ENCODE measurements around the gene MPPED1.

DNA sequence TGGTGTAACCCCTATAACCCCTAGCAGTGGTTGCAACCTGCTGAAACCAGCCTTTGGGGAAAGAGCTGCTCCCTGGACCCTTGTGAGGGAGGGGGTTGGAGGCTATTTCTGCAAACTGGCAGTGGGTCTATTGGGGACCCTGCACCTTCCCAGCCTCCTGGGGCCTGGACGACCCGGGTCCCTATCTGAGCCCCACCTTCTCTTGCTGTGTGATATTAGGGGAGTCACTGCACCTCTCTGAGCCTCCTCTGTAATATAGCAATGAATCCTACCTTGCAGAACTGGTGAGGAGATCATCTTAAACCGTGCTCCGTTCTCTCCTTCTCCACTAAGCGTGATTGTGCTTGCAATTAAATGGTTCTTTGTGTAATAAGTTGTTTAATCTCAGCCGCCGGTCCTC, 24.0 kb upstream of the MPPED1 start:
- TF ChIP-seq POLR2A (IDR thresholded peaks at IDR 0.05) = no peak
- TF ChIP-seq, protein P1, sequence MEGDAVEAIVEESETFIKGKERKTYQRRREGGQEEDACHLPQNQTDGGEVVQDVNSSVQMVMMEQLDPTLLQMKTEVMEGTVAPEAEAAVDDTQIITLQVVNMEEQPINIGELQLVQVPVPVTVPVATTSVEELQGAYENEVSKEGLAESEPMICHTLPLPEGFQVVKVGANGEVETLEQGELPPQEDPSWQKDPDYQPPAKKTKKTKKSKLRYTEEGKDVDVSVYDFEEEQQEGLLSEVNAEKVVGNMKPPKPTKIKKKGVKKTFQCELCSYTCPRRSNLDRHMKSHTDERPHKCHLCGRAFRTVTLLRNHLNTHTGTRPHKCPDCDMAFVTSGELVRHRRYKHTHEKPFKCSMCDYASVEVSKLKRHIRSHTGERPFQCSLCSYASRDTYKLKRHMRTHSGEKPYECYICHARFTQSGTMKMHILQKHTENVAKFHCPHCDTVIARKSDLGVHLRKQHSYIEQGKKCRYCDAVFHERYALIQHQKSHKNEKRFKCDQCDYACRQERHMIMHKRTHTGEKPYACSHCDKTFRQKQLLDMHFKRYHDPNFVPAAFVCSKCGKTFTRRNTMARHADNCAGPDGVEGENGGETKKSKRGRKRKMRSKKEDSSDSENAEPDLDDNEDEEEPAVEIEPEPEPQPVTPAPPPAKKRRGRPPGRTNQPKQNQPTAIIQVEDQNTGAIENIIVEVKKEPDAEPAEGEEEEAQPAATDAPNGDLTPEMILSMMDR (IDR thresholded peaks at IDR 0.05) = no peak

Data from esophagus squamous epithelium (tissue), 4 donors.